HG03097 (cell line): Measurements from ENCODE around the gene EXD1.
"Not testable (repeated sequence)": the region's sequence is repeated elsewhere in the genome, so short reads cannot be mapped to it uniquely, and the experiment has no call there.

Experiments
- ATAC-seq: cut with Tn5 transposase; IDR thresholded peaks from one replicate; pipeline ENCODE4 v1.9.1; 2021; ENCODE audit not compliant: unreplicated experiment, low FRiP score

Gene EXD1

GRCh38 chr15:41151451-41152005 is 79.0 kb downstream of the EXD1 start:
- no peak for ATAC-seq

- ATAC-seq, result no peak
These were observed 80.3 kb downstream of the EXD1 start for GRCh38 chr15:41150279-41150678.

- no peak for ATAC-seq
These were observed 82.5 kb downstream of the EXD1 start for GRCh38 chr15:41148065-41148464.

- ATAC-seq, result no peak
These were observed 90.9 kb downstream of the EXD1 start for GRCh38 chr15:41139619-41140018.

GRCh38 chr15:41139112-41139511 is 91.4 kb downstream of the EXD1 start:
- not testable (repeated sequence) for ATAC-seq

- ATAC-seq, result not testable (repeated sequence)
These were observed 95.0 kb downstream of the EXD1 start for GRCh38 chr15:41135580-41135979.

GRCh38 chr15:41133454-41133853 is 97.1 kb downstream of the EXD1 start:
- ATAC-seq, result no peak
